ENCODE measurements around the gene ATXN7L1.

GRCh38 chr7:105811189-105811847 is 65.1 kb downstream of the ATXN7L1 start:
- no peak for TF ChIP-seq ZNF274 (IDR thresholded peaks at IDR 0.05; ENCODE audit: low read depth, low read length)
- TF ChIP-seq YY1 (IDR thresholded peaks at IDR 0.05; ENCODE audit: insufficient read depth, insufficient read length), result no peak
